ENCODE data around the gene CRISP1.
"Not testable (repeated sequence)": the region's sequence is repeated elsewhere in the genome, so short reads cannot be mapped to it uniquely, and the experiment has no call there.

The CRISP1 gene

GRCh38 chr6:49805246-49805645 lies 61.1 kb downstream of the CRISP1 start:
- Histone ChIP-seq H3K36me3 (ENCODE audit: control insufficient read depth, insufficient read depth, low read length) (no peaks in the 10 kb centered on the region), H3K4me1 (ENCODE audit: control insufficient read depth, insufficient read depth, low read length, poor library complexity, severe bottlenecking) (no peaks in the 10 kb centered on the region), H3K27ac (ENCODE audit: insufficient read depth, low read length, poor library complexity, severe bottlenecking) (no peak overlapping the region), H3K4me3 (ENCODE audit: insufficient read depth, low read depth, low read length, poor library complexity, severe bottlenecking) (no peak overlapping the region), H3K9me3 (ENCODE audit: control insufficient read depth, low read length) (no peaks in the 10 kb centered on the region), H3K27me3 (replicated peaks; ENCODE audit: control insufficient read depth, insufficient read depth, low read length, poor library complexity, severe bottlenecking) (no peaks in the 10 kb centered on the region)
- DNase-seq = no peak

- Histone ChIP-seq H3K27me3 (replicated peaks; ENCODE audit: control insufficient read depth, insufficient read depth, low read length, poor library complexity, severe bottlenecking) (no peaks in the 10 kb centered on the region), H3K4me3 (ENCODE audit: insufficient read depth, low read depth, low read length, poor library complexity, severe bottlenecking) (no peak overlapping the region), H3K9me3 (ENCODE audit: control insufficient read depth, low read length) (no peaks in the 10 kb centered on the region), H3K4me1 (ENCODE audit: control insufficient read depth, insufficient read depth, low read length, poor library complexity, severe bottlenecking) (no peaks in the 10 kb centered on the region), H3K36me3 (ENCODE audit: control insufficient read depth, insufficient read depth, low read length) (no peaks in the 10 kb centered on the region), H3K27ac (ENCODE audit: insufficient read depth, low read length, poor library complexity, severe bottlenecking) (no peak overlapping the region)
- no peak for DNase-seq
Observed at GRCh38 chr6:49801525-49801924, 64.8 kb downstream of the CRISP1 start.

GRCh38 chr6:49799090-49799489 lies 67.2 kb downstream of the CRISP1 start:
- DNase-seq = no peak
- H3K4me3 ChIP-seq (ENCODE audit: insufficient read depth, low read depth, low read length, poor library complexity, severe bottlenecking) = no peak overlapping the region

DNA sequence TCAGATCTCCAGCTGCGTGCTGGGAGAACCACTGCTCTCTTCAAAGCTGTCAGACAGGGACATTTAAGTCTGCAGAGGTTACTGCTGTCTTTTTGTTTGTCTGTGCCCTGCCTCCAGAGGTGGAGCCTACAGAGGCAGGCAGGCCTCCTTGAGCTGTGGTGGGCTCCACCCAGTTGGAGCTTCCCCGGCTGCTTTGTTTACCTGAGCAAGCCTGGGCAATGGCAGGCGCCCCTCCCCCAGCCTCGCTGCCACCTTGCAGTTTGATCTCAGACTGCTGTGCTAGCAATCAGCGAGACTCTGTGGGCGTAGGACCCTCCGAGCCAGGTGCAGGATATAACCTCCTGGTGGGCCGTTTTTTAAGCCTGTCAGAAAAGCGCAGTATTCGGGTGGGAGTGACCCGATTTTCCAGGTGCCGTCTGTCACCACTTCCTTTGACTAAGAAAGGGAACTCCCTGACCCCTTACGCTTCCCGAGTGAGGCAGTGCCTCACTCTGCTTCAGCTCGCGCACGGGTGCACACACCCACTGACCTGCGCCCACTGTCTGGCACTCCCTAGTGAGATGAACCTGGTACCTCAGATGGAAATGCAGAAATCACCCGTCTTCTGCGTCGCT lies 69.4 kb downstream of the CRISP1 start:
- not testable (repeated sequence) for H3K27ac ChIP-seq (ENCODE audit: insufficient read depth, low read length, poor library complexity, severe bottlenecking); H3K27me3 ChIP-seq (replicated peaks; ENCODE audit: control insufficient read depth, insufficient read depth, low read length, poor library complexity, severe bottlenecking); H3K36me3 ChIP-seq (ENCODE audit: control insufficient read depth, insufficient read depth, low read length); H3K9me3 ChIP-seq (ENCODE audit: control insufficient read depth, low read length); H3K4me3 ChIP-seq (ENCODE audit: insufficient read depth, low read depth, low read length, poor library complexity, severe bottlenecking); H3K4me1 ChIP-seq (ENCODE audit: control insufficient read depth, insufficient read depth, low read length, poor library complexity, severe bottlenecking); DNase-seq

More at GRCh38 chr6:49799090-49799489, 67.2 kb downstream of the CRISP1 start:
- no peaks in the 10 kb centered on the region for H3K4me1 ChIP-seq (ENCODE audit: control insufficient read depth, insufficient read depth, low read length, poor library complexity, severe bottlenecking)
- H3K36me3 ChIP-seq (ENCODE audit: control insufficient read depth, insufficient read depth, low read length) = no peaks in the 10 kb centered on the region
- no peak overlapping the region for H3K27ac ChIP-seq (ENCODE audit: insufficient read depth, low read length, poor library complexity, severe bottlenecking)
- no peaks in the 10 kb centered on the region for H3K27me3 ChIP-seq (replicated peaks; ENCODE audit: control insufficient read depth, insufficient read depth, low read length, poor library complexity, severe bottlenecking)
- H3K9me3 ChIP-seq (ENCODE audit: control insufficient read depth, low read length) = no peaks in the 10 kb centered on the region

DNA sequence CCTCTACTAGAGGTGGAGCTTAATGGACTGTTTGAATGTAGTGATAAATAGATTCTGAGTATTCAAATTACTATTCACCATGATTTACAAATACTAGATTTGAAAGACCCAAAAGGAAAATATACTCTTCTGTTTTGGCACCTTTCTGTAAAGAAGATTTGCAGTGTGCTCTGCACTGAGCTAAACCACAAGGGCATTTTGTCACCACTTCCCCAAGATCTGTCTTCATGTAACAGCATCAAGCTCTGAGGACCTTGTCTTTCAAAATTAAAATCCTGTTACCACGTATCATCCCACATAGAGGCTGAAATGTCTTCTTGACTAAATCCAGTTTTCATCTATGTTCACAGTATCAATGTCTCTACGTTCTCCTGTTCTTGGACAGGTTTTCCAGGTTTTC lies 76.0 kb downstream of the CRISP1 start:
- Histone ChIP-seq H3K27me3 (replicated peaks; ENCODE audit: control insufficient read depth, insufficient read depth, low read length, poor library complexity, severe bottlenecking) (no peaks in the 10 kb centered on the region), H3K27ac (ENCODE audit: insufficient read depth, low read length, poor library complexity, severe bottlenecking) (no peak overlapping the region), H3K4me3 (ENCODE audit: insufficient read depth, low read depth, low read length, poor library complexity, severe bottlenecking) (no peak overlapping the region), H3K9me3 (ENCODE audit: control insufficient read depth, low read length) (no peaks in the 10 kb centered on the region), H3K36me3 (ENCODE audit: control insufficient read depth, insufficient read depth, low read length) (no peaks in the 10 kb centered on the region), H3K4me1 (ENCODE audit: control insufficient read depth, insufficient read depth, low read length, poor library complexity, severe bottlenecking) (no peaks in the 10 kb centered on the region)
- DNase-seq = no peak

DNA sequence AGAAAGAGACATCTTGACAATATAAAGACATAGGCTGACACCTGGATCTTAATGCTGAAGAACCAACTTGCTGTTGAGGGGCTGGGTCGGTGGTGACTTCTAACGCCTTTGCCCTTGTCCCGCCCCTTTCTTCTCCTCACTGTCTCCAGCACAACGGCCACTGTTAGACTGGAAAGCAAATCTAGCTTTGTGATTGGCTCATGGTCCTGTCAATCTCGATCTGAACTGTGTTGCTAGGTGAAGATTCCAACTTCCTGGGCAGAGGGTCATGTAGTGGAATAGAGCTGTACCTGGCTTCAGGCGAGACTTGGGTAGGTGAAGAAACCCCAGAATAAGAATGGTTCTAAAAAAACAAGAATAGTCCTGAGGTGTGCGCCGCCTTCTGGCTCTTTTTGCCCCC lies 79.2 kb downstream of the CRISP1 start, which contains the start of gene PGK2:
Gene PGK2 (minus strand): TSS at position 110 of the 400 bp plus-strand sequence. CDS start 98 bp downstream, at position 12.
- Histone ChIP-seq H3K27me3 (replicated peaks; ENCODE audit: control insufficient read depth, insufficient read depth, low read length, poor library complexity, severe bottlenecking) (no peaks in the 10 kb centered on the region), H3K36me3 (ENCODE audit: control insufficient read depth, insufficient read depth, low read length) (no peaks in the 10 kb centered on the region), H3K27ac (ENCODE audit: insufficient read depth, low read length, poor library complexity, severe bottlenecking) (no peak within 1 kb of the TSS), H3K9me3 (ENCODE audit: control insufficient read depth, low read length) (no peaks in the 10 kb centered on the region), H3K4me3 (ENCODE audit: insufficient read depth, low read depth, low read length, poor library complexity, severe bottlenecking) (no peak within 1 kb of the TSS), H3K4me1 (ENCODE audit: control insufficient read depth, insufficient read depth, low read length, poor library complexity, severe bottlenecking) (no peaks in the 10 kb centered on the region)
- DNase-seq = no peak

GRCh38 chr6:49784272-49784671 lies 82.1 kb downstream of the CRISP1 start:
- H3K36me3 ChIP-seq (ENCODE audit: control insufficient read depth, insufficient read depth, low read length) = no peaks in the 10 kb centered on the region
- DNase-seq = no peak
- H3K27me3 ChIP-seq (replicated peaks; ENCODE audit: control insufficient read depth, insufficient read depth, low read length, poor library complexity, severe bottlenecking) = no peaks in the 10 kb centered on the region
- H3K4me1 ChIP-seq (ENCODE audit: control insufficient read depth, insufficient read depth, low read length, poor library complexity, severe bottlenecking) = no peaks in the 10 kb centered on the region
- no peaks in the 10 kb centered on the region for H3K9me3 ChIP-seq (ENCODE audit: control insufficient read depth, low read length)
- no peak overlapping the region for H3K27ac ChIP-seq (ENCODE audit: insufficient read depth, low read length, poor library complexity, severe bottlenecking)
- H3K4me3 ChIP-seq (ENCODE audit: insufficient read depth, low read depth, low read length, poor library complexity, severe bottlenecking) = no peak overlapping the region
